ENCODE results near the gene RABEP1. TPM values are rescaled to one million over a fixed set of nuclear protein-coding genes. Genes with fewer than 3 reads are reported as not detected.

Gene RABEP1
- total RNA-seq, 2 donors from 2014 or later, result 36.4 to 47.0 TPM

DNA sequence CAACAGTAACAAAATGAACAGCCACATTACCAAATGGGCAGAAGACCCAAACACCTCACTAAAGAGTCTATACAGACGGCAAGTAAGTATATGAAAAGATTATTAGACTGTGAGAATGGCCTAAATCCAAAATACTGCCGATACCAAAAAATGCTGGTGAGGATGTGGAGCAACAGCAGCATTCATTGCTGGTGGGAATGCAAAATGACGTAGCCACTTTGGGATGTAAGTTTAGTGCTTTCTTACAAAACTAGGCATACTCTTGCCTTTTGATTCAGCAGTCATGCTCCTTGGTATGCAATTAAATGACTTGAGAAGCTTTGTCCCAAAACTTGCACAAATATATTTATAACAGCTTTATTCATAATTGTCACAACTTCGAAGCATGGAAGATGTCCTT is 43.8 kb downstream of the RABEP1 start:
- no peak for DNase-seq (ENCODE audit: low spot score)
- no peak for TF ChIP-seq CTCF (IDR thresholded peaks at IDR 0.05)
- no peak overlapping the region for H3K27ac ChIP-seq

DNA sequence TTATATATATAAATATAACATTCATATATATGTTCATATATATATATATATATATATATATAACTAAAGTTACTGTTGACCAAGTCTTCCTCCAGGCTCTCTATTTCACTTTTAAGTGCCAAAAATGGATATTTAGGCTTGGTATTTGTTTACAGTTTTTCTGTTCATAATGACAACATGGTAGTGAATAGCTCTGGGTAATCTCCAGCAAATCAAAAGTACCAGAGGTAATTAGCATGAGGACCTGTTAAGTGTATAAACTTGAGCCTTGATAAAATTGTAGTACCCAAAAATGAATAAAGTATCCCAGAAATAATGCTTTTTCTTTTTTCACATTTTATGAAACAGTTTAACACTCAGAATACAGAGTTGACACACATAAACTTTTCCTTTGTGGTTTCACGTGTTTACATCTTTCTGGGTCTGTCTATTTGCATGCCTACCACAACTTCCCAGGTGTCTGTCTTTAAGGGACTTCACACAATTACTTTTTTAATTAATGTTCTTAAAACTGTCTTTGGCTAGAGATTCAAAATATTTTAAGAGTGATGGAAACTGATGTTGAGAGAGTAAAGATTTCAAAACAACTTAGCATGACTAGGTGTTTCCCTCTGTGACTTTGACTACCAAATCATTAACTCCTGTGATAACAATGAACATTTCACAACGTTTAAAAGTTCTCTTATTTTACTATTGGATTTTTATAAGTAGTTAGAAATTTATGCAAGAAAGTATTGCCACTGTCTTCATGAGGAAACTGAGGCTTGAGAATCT is 47.9 kb downstream of the RABEP1 start:
- Histone ChIP-seq H3K27ac (no peak overlapping the region), H3K4me1 (ENCODE audit: control insufficient read depth in 1 of 2, low read depth in 2 of 2) (no peaks in the 10 kb centered on the region), H3K9me3 (no peaks in the 10 kb centered on the region), H3K4me3 (no peak overlapping the region), H3K27me3 (replicated peaks; ENCODE audit: insufficient read depth) (no peaks in the 10 kb centered on the region), H3K36me3 (peaks cover 11% of the 10 kb centered on the region)
- DNase-seq (ENCODE audit: low spot score) (no peak), ATAC-seq (ENCODE audit: insufficient number of reproducible peaks, low FRiP score, low read depth) (no peak)
- no peak for TF ChIP-seq CTCF (IDR thresholded peaks at IDR 0.05)

More for the DNA sequence above, 43.8 kb downstream of the RABEP1 start:
- Histone ChIP-seq H3K4me1 (ENCODE audit: control insufficient read depth in 1 of 2, low read depth in 2 of 2) (no peaks in the 10 kb centered on the region), H3K9me3 (no peaks in the 10 kb centered on the region), H3K27me3 (replicated peaks; ENCODE audit: insufficient read depth) (no peaks in the 10 kb centered on the region), H3K4me3 (no peak overlapping the region), H3K36me3 (no peaks in the 10 kb centered on the region)
- ATAC-seq (ENCODE audit: insufficient number of reproducible peaks, low FRiP score, low read depth), result no peak

DNA sequence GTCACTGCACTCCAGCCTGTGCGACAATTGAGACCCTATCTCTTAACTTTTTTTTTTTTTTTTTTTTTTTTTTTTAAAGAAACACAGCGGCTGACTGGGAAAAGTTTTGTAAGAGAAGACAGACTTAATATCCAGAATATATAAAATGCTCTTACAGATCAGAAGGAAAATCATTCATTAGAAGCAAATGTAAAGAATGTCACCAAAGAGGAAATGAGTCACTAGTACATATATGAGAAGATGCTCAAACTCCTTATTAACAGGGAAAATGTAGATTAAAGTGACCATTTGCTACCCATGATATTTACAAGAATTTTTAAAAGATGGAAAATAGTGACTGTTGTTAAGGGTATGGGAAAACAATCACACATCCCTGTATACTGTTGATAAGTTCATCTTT is 48.9 kb downstream of the RABEP1 start:
- H3K27ac ChIP-seq, result no peak overlapping the region
- no peaks in the 10 kb centered on the region for H3K4me1 ChIP-seq (ENCODE audit: control insufficient read depth in 1 of 2, low read depth in 2 of 2)
- no peak for TF ChIP-seq CTCF (IDR thresholded peaks at IDR 0.05)
- DNase-seq (ENCODE audit: low spot score) (no peak), ATAC-seq (ENCODE audit: insufficient number of reproducible peaks, low FRiP score, low read depth) (no peak)
- no peak overlapping the region for H3K4me3 ChIP-seq
- no peaks in the 10 kb centered on the region for H3K9me3 ChIP-seq
- H3K36me3 ChIP-seq, result peaks cover 11% of the 10 kb centered on the region
- H3K27me3 ChIP-seq (replicated peaks; ENCODE audit: insufficient read depth), result no peaks in the 10 kb centered on the region

DNA sequence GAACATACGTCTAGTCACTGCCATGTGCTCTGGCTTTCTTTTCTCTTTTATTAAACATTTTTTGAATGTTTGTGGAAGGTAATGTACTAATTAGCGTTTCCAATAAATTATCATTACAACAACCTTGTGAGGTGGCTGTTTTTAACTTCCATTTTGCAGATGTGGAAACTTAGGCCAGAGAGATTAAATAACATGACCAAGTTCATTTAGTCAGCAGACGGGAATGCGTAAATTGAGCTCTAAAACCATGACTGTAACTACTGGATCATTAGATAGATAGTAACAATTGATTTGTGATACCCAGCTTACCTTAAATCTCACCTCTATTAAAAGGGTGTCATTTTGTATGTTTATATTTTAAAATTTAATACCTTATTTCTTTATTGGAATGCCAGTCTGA is 49.4 kb downstream of the RABEP1 start:
- ATAC-seq (ENCODE audit: insufficient number of reproducible peaks, low FRiP score, low read depth) (no peak), DNase-seq (ENCODE audit: low spot score) (no peak)
- no peak for TF ChIP-seq CTCF (IDR thresholded peaks at IDR 0.05)
- Histone ChIP-seq H3K4me3 (no peak overlapping the region), H3K27me3 (replicated peaks; ENCODE audit: insufficient read depth) (no peaks in the 10 kb centered on the region), H3K4me1 (ENCODE audit: control insufficient read depth in 1 of 2, low read depth in 2 of 2) (no peaks in the 10 kb centered on the region), H3K9me3 (no peaks in the 10 kb centered on the region), H3K27ac (no peak overlapping the region), H3K36me3 (peaks cover 11% of the 10 kb centered on the region)

- Histone ChIP-seq H3K9me3 (no peaks in the 10 kb centered on the region), H3K27ac (no peak overlapping the region), H3K4me1 (ENCODE audit: control insufficient read depth in 1 of 2, low read depth in 2 of 2) (no peaks in the 10 kb centered on the region), H3K4me3 (no peak overlapping the region), H3K36me3 (peaks cover 22% of the 10 kb centered on the region), H3K27me3 (replicated peaks; ENCODE audit: insufficient read depth) (no peaks in the 10 kb centered on the region)
- no peak for ATAC-seq (ENCODE audit: insufficient number of reproducible peaks, low FRiP score, low read depth)
- no peak for DNase-seq (ENCODE audit: low spot score)
- no peak for TF ChIP-seq CTCF (IDR thresholded peaks at IDR 0.05)
Measured at GRCh38 chr17:5344914-5345313, 62.8 kb downstream of the RABEP1 start.
